Stimulated activated CD8-positive, alpha-beta memory T cell treated with anti-CD3 and anti-CD28 coated beads, Interleukin-7, amount 100 ng/mL, for 48 hours (primary cell): ENCODE data around the gene SERTAD1.

Source experiments
- DNase-seq, 2 donors: peaks; one replicate each; pipeline ENCODE4 v3.0.0-alpha.2; 2020; ENCODE audit warnings: low read depth in 1 of 2; ENCODE audit errors: extremely low read depth in 1 of 2

Gene SERTAD1

DNA sequence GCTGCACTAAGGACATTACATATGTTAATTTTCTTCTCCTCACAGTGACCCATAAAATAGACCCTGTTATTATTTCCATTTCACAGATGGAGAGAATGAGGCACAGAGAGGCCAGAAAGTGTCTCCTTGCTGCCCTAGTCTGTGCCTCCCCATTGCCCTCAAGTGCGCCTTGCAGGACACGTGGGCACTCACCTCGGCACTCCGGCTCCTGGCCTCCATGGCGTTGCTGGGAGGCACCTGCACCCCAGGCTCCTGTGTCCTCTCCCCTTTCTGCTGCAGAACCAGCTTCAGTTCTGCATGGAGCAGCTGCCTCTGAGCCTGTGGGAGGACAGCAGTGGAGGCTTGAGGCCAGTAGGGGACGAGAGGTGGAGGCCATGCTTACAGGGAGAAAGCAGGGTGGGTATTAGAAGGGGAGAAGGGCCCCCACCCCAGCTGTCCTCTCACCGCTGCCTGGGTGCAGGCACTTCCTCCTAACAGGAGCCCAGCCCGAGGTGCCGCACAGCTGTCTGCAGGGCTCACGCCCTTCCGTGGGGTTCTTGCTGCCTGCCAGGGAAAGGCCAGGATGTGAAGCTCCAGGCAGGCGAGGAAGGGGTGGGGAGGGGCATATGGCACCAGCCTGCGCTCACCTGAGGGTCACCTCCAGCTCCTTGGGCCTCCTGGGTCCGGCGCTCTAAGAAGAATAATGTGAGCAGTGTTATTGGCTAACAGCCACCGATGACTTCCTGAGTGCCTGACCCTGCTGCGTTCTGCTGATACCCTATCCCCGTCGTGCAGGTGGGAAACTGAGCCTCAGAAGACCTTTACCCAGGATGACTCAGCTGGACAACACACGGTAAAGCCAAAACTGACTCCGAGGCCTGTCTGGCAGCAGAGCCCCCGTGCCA is 17.8 kb downstream of the SERTAD1 start:
- DNase-seq = no peak

GRCh38 chr19:40403262-40403984 is 22.4 kb downstream of the SERTAD1 start:
- DNase-seq = peak; percentile 70 to 87

GRCh38 chr19:40400559-40400958 is 25.2 kb downstream of the SERTAD1 start:
- DNase-seq = no peak

DNA sequence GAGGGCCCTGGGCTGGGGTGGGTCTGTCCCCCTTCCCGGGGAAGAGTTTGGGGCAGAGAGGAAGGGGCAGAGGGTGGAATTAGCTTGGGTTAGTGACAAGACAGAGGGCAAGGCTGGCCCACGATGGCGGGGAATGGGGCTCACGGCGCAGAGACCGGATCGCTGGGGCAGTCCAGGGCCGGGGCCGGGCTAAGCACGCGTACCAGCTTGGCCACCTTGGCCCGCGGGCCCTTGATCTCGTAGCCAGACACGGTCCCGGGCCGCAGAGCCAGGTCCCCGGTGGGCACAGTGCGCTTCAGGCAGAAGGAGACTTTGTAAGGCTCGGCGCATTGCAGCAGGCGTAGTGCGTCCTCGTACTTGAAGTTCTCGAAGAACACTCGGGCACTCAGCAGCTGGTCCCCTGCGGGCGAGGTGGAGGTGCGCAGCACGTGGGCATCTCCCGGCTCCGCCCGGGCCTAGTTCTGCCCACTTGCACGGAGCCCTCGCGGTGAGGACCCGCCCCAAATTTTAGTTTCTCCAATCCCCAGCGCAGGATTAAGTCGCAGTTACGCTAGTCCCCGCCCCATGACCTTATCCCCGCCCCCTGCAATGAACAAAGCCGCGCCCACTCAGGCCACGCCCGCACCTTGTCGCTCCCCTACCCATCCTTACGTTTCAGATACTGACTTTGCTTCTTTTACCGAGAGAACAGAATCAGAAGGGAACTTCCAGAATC is 27.2 kb downstream of the SERTAD1 start:
- DNase-seq = peak in 1 of 2 donors; percentile 63

DNA sequence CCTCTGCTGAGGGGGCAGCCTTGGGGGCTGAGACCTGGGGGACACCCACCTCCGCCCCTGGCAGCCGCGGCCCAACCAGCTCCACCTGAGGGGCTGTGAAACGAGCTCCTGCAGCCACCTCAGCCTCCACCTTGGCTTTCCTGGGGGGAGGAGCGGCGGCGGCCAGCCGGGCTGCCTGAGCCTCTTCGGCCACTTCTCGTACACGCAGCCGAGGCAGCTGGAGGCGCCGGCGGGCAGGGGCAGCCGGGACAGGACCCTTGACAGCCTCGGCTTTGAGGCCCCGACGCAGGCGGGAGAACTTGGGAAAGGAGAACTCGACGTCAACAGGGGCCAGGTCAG is 28.3 kb downstream of the SERTAD1 start:
- no peak for DNase-seq

DNA sequence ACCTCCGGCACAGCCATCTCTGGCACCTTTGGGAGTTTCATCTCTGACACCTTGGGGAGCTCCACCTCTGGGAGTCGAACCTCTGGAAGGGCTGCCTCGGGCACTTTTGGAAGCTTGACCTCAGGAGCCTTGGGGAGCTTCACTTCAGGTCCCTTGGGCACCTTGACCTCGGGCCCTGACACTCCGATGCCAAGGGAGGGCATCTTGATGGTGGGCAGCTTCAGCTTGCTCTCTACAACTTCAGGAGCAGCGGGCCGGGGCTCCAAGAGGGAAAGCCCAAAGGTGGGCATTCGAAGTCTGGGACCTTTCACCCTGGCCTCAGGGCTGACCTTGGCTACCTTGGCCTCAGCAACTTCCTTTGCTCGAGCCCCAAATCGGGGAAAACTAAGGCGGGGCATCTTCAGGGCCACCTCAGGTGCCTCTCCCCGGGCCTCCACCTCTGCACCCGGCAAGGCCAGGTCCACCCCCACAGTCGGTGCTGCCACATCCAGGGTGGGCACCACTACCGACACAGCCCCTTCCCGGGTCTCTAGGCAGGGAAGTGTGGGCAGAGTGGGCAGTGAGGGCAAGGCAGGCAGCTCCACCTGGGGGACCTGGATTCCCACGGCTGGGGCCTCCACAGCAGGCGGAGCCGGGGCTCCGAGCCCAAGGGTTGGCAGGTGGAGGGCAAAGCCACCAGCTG is 28.8 kb downstream of the SERTAD1 start:
- DNase-seq = no peak

DNA sequence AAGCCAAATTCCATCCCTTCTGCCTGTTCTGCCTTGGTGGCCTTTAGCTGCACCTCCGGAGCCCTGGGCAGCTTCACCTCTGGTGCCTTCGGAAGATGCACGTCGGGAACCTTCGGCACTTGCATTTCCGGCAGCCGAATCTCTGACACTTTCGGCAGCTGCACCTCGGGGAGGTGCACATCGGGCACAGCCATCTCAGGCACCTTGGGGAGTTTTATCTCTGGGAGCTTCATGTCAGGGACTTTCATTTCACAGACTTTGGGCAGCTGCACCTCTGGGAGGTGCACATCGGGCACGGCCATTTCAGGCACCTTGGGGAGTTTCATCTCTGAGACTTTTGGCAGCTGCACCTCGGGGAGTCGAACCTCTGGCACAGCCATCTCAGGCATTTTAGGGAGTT is 29.8 kb downstream of the SERTAD1 start:
- DNase-seq = no peak

DNA sequence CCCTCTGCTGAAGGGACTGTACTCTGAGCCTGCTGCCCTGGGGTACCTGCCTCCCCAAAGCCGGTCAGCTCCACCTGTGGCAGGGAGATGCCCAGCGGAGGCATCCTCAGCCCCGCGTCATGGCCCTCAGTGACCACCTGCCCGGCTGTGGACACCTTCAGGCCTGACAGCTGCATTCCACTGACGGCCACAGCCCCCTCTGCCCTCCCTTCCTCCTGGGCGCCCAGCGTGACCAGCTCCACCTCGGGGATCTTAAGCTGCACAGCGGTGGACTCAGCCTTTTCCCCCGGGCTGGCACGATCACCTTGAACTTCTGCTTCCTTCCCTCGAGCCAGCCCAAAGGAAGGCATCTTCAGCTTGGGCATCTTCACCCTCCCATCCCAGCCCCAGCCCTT is 31.0 kb downstream of the SERTAD1 start:
- no peak for DNase-seq

GRCh38 chr19:40393894-40394815 is 31.6 kb downstream of the SERTAD1 start:
- DNase-seq = no peak

DNA sequence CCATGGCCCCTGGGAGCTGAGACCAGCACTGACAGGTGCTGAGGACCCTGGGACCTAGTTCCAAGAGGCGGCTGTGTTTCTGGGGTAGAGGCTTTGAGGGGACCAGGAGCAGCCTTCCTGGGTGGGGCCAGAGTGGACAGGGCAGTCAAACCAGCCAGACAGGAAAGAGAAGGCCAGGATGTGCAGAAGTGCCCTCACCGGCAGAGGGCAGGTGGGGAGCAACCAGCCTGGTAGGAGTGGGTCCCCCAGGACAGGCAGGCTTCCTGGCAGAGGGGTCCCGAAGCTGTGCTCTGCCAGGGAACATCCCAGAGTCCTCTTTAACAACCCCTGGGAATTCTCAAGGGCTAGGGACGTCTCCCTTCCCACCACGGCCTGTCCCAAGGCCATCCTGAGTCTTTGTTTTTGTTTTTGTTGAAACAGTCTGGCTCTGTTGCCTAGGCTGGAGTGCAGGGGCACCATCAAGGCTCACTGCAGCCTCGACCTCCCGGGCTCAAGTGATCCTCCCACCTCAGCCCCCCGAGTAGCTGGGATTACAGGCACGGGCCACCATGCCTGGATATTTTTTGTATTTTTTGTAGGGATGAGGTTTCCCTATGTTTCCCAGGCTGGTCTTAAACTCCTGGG is 32.8 kb downstream of the SERTAD1 start:
- no peak for DNase-seq

DNA sequence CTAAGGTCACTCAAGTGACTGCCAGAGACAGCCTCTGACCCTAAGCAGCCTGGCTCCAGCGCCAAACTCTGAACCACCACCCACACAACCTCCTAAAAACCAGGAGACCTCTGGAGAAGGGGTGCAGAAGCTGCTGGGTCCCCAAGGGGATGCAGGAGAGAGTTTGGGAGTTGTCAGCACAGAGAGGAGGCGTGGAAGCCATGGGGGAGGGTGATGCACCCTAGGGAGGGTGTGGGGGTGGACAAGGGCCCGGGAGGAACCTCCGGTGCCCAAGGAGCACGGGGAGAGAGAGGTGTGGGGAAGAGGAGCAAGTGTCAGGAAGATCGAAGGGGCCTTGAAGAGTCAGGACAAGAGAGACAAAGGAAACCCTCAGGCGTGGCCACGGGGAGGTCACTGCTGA is 33.7 kb downstream of the SERTAD1 start:
- no peak for DNase-seq

- DNase-seq = no peak
Observed at GRCh38 chr19:40390084-40390742, 35.6 kb downstream of the SERTAD1 start, which contains the start of gene HIPK4. HIPK4 (minus strand) TSS chr19:40390181; CDS start chr19:40389902, 279 bp downstream.

DNA sequence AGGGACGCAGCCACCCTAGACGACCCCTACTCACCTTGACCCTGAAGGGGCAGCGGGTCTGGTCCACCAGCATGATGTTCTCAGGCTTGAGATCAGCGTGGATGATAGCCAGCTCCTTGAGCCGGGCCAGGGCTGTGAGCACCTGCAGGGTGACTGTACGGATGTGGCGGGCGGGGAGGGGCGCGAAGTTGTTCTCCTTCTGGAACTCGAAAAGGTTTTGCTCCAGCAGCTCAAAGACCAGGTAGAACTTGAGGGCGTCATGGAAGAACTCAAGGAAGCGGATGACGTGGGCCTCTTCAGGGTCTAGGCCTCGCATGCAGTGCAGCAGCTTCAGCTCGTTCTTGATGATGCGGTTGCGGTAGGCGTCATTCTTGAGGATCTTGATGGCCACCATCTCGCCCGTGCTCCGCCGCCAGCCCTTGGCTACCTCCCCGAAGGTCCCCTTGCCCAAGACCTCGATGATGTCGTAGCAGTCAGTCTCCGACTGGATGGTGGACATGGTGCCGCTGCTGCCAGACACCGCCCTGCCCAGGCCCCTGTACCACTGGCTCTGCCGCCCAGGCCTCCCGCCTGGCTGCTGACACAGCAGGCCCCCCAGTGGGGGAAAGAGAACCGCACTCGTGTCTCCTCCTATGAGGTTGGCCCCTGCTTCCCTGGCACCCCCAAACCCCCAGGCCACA is 36.2 kb downstream of the SERTAD1 start:
- DNase-seq = no peak

DNA sequence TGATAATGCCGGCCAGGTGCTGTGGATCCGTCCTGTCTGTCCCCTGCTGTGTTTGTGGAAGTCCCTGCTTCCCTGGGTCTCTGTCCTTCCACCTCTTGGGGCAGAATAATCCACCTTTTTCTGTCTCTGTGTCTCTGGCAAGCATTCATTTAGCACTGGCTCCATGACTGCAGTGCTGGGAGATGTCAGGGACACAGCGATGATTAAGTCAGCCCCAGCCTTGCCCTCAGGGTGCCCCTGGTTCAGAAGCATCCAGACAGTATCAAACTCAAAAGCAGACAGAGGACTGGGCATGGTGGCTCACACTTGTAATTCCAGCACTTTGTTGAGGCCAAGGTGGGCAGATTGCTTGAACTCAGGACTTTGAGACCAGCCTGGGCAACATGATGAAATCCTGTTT is 37.3 kb downstream of the SERTAD1 start:
- DNase-seq = no peak

DNA sequence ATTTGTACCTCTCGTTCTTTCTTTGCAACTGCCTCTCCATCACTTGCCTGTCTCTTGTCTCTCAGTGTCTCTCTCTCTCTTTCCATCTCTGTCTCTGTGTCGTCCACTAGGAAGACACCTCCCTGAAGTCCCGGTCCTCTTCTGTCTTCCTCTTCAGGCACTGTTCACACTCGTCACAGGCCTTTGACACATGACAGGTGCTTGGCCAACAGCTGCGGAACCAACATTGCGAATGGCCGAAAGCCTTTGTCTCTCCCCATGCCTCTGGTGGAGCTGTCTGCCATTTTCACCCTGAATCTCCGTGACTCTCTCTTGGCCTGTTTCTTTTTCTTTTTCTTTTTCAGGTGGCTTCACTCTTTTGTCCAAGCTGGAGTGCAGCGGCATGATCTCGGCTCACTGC is 38.6 kb downstream of the SERTAD1 start:
- DNase-seq = no peak

GRCh38 chr19:40383668-40384248 is 42.0 kb downstream of the SERTAD1 start:
- DNase-seq = no peak

GRCh38 chr19:40381321-40381720 is 44.5 kb downstream of the SERTAD1 start:
- no peak for DNase-seq
